NCI-H2081 (cell line): ENCODE data around the gene ALOX15B.
"Not testable (repeated sequence)": the region's sequence is repeated elsewhere in the genome, so short reads cannot be mapped to it uniquely, and the experiment has no call there.

Experiments
- DNase-seq, 2 experiments: peaks; one replicate each; lab custom pipeline; 2025; lab: John Stamatoyannopoulos, UW

Gene ALOX15B

DNA sequence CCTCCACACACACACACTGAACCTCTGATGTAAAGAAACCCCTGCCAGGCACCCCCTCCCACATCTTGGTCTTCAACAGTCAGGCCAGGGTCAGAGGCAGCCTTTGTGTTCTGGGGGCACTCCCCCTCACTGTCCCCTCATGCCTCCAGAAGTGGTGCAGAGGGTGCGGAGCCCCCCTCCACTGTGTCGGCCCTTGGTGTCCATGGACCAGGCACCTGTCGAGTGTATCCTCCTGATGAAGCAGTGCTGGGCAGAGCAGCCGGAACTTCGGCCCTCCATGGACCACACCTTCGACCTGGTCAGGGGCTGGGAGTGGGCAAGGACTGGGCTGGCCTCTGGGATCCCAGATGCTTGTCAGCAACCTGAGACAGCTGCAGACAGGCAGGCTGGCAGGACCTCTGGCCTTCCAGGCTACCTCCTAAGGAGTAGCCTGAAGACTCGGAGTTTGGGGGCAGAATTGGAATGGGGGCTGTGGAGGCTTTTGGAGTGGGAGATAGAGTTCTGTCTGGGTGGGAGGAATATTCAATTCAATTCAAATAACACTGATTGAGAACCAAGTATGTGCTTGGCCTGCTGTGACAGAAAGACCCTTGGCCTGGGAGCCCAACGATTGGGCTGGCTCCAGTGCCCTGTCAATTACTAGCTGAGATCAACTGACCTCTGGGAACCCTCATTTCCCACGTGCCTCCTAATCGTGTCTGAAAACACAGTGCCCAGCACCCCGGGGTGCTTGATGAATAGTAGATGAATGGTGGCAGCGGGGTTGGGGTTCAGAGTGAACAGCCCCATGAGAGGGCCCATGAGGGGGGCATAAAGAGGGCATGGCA is 24.9 kb upstream of the ALOX15B start:
- DNase-seq, result no peak

DNA sequence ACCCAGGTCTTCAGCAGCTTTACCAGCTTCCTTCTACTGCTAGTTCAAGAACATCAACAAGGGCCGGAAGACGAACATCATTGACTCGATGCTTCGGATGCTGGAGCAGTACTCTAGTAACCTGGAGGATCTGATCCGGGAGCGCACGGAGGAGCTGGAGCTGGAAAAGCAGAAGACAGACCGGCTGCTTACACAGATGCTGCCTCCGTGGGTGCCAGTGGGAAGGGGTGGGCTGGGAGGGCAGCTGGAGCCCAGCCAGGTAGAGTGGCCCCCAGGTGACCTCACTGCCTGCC is 24.4 kb upstream of the ALOX15B start:
- no peak for DNase-seq

DNA sequence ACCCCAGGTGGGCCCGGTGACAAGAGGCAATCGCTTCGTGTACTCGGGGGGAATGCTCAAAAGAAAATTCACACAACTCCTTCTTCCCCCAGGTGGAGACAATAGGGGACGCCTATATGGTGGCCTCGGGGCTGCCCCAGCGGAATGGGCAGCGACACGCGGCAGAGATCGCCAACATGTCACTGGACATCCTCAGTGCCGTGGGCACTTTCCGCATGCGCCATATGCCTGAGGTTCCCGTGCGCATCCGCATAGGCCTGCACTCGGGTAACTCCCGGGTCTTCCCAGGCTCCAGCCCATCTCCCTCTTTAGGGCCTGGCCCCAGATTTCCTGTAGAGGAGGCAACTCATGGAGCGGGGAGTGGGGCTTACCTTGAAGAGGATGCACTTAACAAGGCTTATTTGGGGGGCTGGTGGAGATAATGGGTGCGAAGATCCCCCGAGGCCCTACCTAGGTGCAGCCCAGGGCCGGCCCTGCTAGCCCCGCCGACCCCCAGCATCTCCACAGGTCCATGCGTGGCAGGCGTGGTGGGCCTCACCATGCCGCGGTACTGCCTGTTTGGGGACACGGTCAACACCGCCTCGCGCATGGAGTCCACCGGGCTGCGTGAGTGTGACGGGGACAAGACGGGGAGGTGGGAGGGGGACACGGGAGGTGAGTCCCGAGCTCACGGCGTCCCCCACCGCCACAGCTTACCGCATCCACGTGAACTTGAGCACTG is 23.5 kb upstream of the ALOX15B start:
- DNase-seq, result no peak

DNA sequence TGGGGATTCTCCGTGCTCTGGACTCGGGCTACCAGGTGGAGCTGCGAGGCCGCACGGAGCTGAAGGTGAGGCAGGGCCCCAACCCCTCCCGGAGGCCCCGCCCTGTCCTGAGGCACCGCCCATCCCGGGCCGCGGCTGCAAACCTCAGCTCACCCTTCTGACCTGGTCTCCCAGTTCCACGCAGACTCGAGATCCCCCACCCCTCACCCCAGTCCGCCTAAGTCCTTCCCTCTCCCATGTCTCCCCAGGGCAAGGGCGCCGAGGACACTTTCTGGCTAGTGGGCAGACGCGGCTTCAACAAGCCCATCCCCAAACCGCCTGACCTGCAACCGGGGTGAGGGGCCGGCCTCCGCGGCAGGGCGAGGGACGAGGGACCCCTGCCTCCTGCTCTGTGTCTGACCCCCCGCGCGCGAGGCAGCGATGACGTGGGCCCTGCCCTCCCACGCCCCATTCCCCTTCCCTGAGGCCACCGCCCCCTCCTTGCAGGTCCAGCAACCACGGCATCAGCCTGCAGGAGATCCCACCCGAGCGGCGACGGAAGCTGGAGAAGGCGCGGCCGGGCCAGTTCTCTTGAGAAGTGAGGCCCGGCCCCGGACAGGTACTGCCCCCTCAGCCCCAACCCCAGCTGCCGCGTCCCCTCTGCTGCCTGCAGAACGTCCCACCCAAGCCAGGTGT is 22.8 kb upstream of the ALOX15B start:
- DNase-seq, result no peak

DNA sequence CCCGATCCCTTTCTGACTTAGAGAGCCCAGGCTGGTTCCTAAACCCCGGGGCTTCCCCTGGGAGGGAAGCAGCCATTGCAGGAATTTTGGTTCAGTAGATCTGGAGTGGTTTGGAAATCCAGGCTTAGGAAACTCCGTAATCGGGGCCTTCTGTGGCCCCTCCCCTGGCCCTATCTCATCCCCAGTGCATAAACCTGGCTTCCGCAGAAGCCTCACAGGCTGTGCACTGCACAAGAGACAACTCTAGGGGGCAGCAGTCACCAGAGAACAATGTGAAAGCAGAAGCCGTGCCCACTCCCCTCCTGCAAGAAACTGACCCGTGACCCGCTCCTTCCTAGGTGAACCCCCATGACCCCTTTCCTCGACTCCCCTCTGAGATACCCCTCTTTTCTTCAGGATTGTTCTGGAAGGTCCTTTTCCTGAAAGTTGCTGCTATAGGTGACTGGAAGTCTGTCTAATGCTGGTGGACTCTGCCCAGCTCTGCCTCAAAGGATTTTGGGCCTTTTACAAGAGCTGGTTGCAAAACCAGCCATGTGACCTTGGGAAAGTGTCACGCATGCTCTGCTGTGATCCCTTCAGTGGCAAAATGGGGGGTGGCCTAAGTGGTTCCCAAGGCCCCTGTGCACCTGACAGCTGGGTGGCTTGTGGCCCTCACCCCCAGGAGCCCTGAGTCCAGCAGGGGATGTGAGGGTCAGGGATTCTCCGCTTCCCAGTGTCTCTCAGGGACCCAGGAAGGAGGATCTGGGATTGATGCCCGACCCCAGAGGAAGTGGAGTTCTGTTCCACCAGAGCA is 22.0 kb upstream of the ALOX15B start:
- DNase-seq, result peak; percentile 18 to 21

DNA sequence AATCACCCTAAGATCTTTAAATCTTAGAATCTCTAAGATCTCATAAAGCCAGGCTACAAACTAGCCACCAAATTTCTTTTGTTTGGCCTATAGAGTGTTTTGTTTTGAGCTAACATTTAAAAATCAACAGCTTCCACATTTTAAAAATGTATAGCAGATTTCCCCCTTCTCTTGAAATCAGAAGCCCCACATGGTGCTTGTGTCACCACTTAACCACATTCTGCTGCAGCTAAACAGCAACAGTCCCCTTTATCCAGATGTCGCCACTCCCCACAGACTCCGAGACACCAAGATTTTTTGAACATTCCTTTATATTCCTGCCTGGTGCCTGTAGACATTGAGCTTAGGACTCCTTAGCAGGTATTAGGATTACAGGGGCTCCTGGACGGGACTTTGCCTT is 20.4 kb upstream of the ALOX15B start:
- DNase-seq, result no peak

DNA sequence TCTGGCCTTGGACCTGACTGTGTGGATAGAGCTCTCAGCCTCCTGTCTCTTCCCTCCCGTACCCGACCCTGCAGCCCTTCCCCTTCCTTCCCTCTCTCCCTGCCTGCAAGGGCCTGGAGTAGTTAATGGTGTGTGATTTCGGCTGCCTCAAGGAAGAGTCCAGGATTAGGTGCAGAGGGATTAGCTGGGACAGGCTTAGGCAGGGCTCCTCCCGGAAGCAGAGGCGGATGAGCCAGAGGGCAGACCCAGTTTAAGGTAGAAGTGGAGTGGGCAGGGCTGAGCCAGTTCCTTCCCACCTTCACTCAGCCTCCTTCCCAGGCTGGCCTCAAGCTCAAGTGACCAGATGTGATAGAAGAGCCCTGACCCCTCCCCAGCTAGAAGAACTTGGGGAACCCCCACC is 19.7 kb upstream of the ALOX15B start:
- DNase-seq, result no peak

DNA sequence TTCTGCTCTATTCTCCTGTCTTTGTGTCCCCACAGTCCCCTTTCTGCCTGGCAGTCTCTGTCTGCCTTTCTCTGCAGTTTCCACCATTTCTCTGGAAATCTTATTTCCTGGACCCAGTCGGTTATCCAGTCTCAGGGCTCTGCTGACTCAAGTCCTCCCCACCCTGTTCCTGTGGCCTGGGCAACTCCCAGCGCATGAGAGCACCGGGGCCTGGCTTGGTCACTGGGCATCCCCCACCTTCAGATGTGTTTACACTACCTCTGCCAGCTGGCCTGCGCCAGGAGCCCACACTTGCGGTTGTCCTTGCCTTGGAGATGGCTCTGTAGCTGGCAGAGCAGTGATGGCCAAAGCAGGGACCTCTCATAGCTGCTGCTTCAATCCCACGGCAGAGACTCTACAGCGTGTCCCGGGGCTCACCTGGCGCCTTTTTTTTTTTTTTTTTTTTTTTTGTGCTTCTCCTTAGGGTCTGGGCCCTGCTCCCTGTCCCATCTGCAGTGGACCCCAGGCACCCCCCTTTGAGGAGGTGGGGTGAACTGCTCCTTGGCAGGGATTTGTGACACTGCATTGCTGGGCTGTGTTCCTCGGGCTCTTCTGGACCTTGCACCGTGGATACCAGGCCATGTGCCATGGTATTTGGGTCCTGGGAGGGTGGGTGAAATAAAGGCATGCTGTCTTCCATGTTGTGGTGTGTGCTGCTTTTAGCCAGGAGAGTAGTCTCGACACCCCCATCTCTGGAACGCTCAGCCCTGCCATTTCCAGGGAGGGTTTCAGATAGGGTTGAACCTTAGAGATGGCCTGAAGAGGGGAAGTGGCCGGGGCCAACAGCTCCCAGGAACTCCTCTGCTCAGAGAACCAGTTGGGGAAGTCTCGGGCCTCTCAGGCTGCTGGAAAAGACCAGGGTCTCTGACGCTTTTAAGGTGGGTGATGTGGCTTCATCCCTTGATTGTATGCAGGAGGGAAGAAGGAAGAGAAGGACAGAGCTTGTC is 18.9 kb upstream of the ALOX15B start:
- DNase-seq, result no peak

DNA sequence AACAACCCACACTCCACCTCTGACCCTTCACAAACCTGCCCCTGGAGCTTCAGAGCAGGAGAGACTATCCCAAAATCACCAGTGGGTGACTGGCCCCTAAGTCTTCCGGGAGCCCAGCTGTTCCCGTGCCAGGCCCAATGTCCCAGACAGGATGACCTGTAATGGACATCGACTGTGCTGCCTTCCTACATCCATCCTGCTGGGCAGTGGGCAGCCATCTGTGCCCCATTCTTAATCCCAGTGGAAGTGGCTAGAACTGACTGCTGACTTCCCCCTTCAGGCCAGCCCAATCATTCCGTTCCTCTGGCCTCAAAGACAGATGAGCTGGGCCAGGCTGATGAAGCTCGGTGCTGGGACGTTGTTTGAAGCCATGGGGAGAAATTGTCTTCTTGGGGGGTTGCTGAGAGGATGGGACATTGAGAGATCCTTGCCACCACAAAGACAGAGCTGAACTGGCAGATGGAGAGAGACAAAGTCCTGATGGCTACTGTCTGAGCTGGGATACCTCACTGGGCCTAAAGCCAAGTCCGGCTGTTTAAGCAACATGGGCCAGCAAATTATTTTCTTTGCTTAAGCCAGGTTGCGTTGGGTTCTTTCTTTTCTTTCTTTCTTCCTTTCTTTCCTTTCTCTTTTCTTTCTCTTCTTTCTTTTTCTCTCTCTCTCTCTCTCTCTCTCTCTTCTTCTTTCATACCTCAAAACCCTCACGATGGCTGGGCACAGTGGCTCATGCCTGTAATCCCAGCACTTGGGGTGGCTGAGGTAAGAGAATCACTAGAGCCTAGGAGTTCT is 17.9 kb upstream of the ALOX15B start:
- no peak for DNase-seq

DNA sequence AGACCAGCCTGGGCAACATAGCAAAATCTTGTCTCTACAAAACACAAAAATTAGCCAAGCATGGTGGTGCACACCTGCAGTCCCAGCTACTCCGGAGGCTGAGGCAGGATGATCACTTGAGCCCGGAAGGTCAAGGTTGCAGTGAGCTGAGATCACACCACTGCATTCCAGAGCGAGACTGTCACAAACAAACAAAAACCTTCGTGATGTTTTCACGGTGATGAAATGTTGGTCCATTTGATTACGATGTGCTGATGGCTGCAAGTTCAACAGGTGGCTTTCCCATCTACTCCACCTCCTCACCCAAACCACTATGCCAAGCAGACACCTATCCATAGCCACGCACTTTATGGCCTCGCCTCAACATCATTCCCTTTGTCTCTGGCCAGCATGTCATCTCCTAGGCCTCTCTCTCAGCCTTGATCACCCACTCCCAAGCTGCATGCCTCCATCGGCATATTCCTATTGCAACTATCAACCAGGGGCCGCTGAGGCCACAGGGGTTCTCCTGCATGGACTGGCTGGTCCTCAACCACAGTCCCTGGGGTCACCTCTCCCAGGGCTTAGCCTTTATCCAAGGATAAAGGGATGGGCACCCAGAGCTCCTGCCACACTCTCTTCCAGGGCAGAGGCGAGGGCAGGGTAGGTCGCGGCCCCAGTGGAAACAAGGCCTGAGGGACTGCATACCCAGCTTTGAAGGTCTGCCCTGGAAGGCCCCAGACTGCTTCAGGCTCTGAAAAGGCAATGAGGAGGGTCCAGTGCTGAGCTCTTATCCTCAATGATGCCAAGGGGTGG is 17.1 kb upstream of the ALOX15B start:
- DNase-seq, result no peak

DNA sequence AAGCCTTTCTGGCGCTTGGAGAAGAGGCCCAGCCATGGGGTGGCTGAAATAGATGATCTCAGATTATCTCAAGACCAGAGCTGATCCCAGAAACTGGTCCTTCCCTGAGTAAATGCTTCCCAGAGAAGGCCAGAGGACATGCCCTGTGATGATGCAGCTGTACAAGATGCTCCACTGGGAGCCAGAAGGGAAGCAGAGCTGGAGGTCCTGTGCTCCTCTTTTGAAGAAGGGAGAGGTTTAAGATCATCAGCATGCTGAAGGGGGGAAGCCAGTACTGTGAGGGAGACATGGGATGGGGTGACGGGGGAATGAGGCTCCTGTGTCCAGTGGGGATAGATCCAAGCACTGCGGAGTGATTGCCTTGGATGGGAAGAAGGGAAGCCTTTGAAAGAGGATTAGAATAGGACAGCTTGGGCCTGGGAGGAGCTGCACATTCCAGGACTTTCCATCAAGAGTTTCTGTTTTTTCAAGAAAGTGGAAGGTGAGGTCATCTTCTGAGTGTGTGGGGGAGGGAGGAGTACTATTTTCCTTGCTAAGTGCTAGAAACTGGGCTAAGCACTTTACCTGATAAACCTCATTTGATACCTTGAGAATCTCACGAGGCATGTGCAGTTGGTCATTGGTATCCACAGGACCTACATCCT is 16.4 kb upstream of the ALOX15B start:
- DNase-seq, result no peak

DNA sequence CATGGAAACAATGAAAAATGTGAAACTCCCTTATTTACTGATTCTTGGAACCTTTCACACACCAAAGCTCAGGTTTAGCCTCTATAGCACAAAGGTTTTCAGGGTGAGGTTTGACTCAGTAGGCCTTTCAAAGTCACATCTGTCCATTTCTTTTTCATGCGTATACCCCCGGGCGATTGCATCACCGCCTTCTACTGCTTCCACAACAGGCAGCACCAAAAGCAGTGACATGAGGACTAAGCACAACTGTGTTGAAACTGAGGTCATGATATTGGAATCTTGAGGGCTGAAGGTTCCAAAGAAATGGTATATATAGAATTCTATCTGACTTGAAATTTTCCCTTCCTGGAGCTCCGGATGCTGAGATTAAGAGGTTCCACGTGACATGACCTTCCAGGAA is 14.7 kb upstream of the ALOX15B start:
- DNase-seq, result not testable (repeated sequence)

DNA sequence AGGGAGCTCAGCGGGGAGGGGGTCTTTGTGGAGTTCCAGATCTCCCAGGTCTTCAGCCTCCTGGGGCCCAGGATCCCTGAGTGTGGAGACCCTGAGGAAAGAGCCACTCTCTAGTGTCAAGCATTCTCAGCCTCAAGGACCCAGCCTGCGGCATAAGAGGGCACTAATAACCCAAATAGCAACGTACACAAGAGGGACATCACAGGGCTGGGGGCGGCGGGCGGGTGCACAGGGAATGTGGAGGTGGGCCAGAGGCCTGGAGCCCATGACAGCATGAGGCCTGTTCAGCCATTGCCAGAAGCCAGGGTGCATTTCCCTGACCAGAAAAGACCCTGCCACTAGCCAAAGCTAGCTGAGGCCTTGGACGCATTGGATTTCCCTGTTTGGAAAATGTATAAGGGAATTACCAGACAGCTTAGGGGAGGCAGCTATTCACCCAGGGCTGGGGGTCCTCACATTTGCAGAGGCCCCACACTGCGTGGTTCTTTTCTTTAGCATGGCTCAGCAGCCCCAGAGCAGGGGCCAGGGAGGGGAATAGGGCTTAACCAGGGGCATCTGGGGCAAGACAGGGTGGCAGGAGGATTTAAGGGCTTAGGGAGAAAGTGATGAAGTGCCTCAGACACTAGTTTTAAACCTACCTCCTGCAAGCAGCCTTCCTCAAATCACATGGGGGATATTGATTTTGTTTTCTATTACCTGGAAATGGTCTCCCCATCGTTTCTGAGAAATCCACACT is 13.5 kb upstream of the ALOX15B start:
- no peak for DNase-seq

DNA sequence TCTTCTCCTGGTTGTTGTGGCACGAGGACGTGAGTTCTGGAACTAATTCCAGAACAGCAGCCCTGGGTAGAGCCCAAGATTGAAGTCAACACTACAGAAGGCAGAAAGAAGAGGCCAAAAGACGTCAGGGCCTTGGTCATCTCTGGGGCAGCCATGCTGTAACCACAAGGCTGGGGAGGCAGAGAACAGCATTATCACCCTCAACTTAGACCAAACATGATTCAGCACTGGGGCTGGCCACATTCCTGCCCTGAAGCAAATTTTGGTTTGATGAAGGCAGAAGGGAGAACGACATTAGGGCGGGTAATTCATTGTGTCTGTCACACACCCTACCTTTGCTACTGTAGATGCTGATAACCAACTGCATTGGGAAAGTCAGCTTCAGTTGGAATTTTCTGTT is 9.7 kb upstream of the ALOX15B start:
- no peak for DNase-seq

DNA sequence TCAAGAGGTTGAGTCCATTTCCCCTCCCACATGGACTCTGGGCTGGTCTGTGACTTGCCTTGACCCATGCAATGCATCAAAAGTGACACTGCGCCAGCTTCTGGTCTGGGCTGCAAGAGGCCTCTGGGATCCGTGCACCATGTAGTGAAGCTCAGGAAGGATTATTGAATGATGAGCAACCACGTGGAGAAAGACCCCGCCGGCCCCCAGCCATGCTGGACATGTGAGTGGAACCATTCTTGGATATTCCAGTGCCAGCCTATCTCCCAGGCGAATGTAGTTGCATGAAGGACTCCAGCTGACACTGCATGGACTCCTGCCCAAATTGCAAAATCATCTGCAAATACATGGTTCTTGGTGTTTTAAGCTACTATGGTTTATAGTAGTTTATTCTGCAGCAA is 7.6 kb upstream of the ALOX15B start:
- DNase-seq, result no peak

DNA sequence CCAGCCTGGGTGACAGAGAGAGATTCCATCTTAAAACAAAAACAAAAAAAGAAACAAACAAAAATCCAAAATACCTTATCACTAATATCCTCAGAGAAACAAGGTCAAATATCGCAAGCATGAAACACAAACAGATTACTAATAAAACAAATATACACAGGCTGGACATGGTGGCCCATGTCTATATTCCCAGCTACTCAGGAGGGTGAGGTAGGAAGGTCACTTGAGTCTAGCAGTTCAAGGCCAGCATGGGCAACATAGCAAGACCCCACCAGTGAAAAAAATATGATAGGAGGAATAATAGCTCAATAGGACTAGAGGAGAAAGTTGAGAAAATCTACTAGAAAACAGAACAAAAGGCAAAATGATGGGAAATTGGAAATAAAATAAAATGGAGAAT is 6.9 kb upstream of the ALOX15B start:
- DNase-seq, result no peak

DNA sequence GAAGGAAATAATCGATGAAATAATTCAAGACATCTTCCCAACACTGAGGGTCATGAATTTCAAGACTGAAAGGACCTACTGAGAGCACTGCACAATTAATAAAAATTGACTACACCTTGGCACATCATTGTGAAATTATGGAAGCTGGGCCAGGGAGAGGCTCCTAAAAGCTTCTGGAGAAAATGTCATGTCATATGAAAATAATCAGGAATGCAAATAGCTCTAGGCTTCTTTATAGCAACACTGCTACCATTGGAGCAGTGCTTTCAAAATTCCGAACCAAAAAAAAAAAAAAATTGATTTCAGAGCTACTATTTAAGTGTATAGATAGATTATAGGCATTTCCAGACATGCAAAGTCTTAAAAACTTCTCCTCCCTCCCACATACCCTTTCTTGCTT is 6.4 kb upstream of the ALOX15B start:
- DNase-seq, result no peak

DNA sequence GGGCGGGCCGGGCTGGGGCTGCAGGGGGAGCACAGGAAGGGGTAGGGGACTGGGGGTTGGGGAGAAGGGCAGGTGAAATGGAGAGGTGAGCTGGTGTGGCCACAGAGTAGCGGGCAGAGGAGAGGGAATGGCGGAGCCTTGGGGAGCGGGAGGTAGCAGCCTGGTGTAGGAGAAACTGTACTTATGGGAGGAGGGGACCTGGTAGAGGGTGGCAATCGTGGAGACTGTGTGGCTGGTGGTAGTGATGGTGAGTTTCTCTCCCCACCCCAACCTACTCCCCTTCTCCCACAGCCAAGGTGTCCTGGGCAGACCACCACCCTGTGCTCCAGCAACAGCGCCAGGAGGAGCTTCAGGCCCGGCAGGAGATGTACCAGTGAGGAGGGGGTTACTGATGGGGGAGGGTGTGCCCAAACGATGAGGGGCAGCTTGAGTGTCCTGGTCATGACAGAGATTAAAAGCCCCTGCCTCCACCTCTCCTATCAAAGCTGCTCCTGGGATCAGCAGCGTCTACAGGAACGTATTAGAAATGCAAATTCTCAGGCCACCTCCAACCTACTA is 831 bp downstream of the ALOX15B start:
- no peak for DNase-seq
